Neural progenitor cell (in vitro differentiated cells): ENCODE data around the gene MORC2.

Experiments
- EZH2 ChIP-seq: fragments of 200-600 bp; sonication (generic); IDR thresholded peaks from 2 replicates; pipeline ENCODE4 v1.6.1; 2017; ENCODE audit warnings: antibody characterized with exemption, mild to moderate bottlenecking, moderate library complexity
- TF ChIP-seq, protein P1 (sequence below): fragments of 200-600 bp; sonication (generic); IDR thresholded peaks from 2 replicates; pipeline ENCODE4 v1.5.1; 2017; ENCODE audit warnings: antibody characterized with exemption, mild to moderate bottlenecking

DNA sequence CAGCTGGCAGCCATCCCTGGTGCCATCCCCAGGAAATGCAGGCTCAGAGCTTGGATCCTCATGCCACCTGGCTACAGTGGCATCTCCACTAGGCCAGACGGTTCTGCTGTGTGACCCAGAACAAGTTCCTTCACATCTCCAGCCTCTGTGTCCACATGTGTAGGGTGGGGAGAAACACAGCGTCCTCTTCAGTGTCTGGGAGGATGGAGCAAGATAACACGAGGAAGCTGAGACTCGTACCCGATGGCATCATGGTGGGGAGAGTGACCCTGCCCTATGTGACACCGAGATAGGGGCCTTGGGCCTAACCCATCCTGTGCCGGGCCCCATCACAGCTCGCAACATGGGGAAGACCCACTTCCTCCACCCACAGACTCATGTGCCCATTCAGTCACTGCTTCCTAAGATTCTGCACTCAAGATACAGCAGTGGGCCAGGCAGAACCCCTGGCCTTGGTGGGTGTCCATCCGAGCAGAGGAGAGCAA lies 78.5 kb downstream of the MORC2 start:
- TF ChIP-seq, protein P1, sequence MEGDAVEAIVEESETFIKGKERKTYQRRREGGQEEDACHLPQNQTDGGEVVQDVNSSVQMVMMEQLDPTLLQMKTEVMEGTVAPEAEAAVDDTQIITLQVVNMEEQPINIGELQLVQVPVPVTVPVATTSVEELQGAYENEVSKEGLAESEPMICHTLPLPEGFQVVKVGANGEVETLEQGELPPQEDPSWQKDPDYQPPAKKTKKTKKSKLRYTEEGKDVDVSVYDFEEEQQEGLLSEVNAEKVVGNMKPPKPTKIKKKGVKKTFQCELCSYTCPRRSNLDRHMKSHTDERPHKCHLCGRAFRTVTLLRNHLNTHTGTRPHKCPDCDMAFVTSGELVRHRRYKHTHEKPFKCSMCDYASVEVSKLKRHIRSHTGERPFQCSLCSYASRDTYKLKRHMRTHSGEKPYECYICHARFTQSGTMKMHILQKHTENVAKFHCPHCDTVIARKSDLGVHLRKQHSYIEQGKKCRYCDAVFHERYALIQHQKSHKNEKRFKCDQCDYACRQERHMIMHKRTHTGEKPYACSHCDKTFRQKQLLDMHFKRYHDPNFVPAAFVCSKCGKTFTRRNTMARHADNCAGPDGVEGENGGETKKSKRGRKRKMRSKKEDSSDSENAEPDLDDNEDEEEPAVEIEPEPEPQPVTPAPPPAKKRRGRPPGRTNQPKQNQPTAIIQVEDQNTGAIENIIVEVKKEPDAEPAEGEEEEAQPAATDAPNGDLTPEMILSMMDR, result no peak
- TF ChIP-seq EZH2, result no peak
